Activated T-helper 2 cell treated with anti-CD3 and anti-CD28 coated beads, Interferon-gamma antibody, Interleukin-2, Interleukin-4, amounts not matched to agents 10 μg/mL and 5 μg/mL and 100 μg/mL, durations not matched to agents 14 hours and 24 hours and 36 hours (primary cell): Measurements from ENCODE around the gene FBXO47. TPM values are rescaled to one million over a fixed set of nuclear protein-coding genes. Genes with fewer than 3 reads are reported as not detected.
"Not testable (repeated sequence)": the region's sequence is repeated elsewhere in the genome, so short reads cannot be mapped to it uniquely, and the experiment has no call there.

ENCODE experiments used
- DNase-seq: peaks from one replicate; pipeline ENCODE4 v3.0.0; 2021; ENCODE audit warnings: low spot score
- H3K27ac Mint-ChIP-seq: one replicate; pipeline ENCODE4 v1.8.0; 2021; ENCODE audit warnings: mixed read lengths
- H3K27me3 Mint-ChIP-seq: one replicate; pipeline ENCODE4 v1.8.0; 2021; ENCODE audit warnings: low read depth, mixed read lengths
- H3K36me3 Mint-ChIP-seq: one replicate; pipeline ENCODE4 v1.8.0; 2021; ENCODE audit warnings: low read depth, mixed read lengths
- H3K4me1 Mint-ChIP-seq: one replicate; pipeline ENCODE4 v1.8.0; 2021; ENCODE audit warnings: low read depth, mixed read lengths
- H3K4me3 Mint-ChIP-seq: one replicate; pipeline ENCODE4 v1.8.0; 2021; ENCODE audit warnings: low read depth, mild to moderate bottlenecking, moderate library complexity, mixed read lengths
- H3K9me3 Mint-ChIP-seq: one replicate; pipeline ENCODE4 v1.8.0; 2021; ENCODE audit warnings: mixed read lengths
- intact Hi-C: fragments of 100-400 bp; cut with micrococcal nuclease; formaldehyde crosslinking; loops from one replicate; pipeline ENCODE4 v1.15.1; 2023
- total RNA-seq: library from RNA; stranded (reverse); gene quantifications from 2 replicates; pipeline ENCODE4 v1.2.3, GENCODE V29; 2022

The FBXO47 gene
- total RNA-seq, 1 donor from 2014 or later: not detected

GRCh38 chr17:38916771-38917170 lies 50.4 kb downstream of the FBXO47 start:
- H3K4me3 Mint-ChIP-seq: no peak overlapping the region
- peak overlapping the region; percentile 31 for H3K27ac Mint-ChIP-seq
- H3K27me3 Mint-ChIP-seq: no peaks in the 10 kb centered on the region
- intact Hi-C loops: no loop called here
- peaks cover 3% of the 10 kb centered on the region for H3K4me1 Mint-ChIP-seq
- peaks cover 48% of the 10 kb centered on the region for H3K36me3 Mint-ChIP-seq
- DNase-seq: no peak
- no peaks in the 10 kb centered on the region for H3K9me3 Mint-ChIP-seq

DNA sequence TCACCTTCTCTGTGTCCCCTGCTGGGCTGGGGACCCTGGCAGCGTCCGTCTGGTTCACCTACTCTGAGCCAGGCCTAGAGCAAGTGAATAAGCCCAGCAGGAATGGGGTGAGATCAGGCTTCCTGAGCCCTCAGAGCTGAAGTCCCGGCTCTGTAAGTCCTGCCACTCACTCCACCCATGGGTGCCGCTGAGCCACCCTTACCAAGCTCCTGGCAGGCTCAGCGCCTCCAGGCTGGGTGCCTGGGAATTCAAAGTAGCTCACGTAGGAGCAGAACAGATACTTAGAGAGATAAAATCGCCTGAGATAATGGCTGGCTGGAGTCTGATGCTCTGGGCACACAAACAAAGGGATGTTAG lies 51.6 kb downstream of the FBXO47 start:
- no peak overlapping the region for H3K4me3 Mint-ChIP-seq
- intact Hi-C loops: no loop called here
- H3K36me3 Mint-ChIP-seq: peaks cover 55% of the 10 kb centered on the region
- no peak for DNase-seq
- no peaks in the 10 kb centered on the region for H3K27me3 Mint-ChIP-seq
- H3K9me3 Mint-ChIP-seq: no peaks in the 10 kb centered on the region
- peaks cover 3% of the 10 kb centered on the region for H3K4me1 Mint-ChIP-seq
- no peak overlapping the region for H3K27ac Mint-ChIP-seq

DNA sequence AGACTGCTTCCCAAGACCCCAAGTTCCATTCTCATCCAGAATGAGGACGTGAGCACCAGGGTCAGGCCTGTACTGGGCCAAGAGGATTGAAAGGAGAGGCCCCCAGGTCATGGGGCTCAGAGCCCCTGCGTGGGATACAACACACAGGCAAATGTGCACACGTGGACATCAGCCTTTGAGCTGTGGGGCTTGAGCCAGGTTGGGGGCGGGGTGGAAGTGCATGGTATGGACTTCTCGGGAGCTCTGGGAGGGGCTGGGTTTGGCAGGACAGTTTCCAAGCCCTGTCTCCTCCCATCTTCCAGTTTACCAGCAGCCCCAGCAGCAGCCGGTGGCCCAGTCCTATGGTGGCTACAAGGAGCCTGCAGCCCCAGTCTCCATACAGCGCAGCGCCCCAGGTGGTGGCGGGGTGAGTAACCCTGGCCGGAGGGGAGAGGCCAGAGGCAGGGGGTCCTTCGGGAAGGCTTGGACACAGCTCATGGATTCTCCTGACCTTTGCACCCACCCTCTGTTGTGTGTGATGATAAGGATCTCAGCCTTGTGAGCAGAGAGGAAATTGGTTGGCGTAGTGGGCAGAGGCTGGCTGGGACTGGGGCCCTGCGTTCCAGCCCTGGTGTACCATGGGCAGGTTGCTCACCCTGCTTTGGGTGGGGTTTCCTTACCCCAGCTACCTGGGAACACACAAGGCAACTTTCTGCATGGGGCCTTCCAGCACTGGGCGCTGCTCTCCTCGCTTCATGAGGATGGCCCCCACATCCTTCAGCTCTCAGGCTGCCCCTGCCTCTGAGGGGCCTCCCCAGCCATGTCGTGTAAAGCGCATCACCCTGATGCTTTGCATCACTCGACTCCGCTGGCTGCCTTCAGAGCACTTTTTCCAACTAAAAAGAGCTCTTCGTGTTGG lies 52.2 kb downstream of the FBXO47 start:
- intact Hi-C loops: no loop called here
- H3K36me3 Mint-ChIP-seq: peaks cover 50% of the 10 kb centered on the region
- no peak overlapping the region for H3K4me3 Mint-ChIP-seq
- no peak overlapping the region for H3K27ac Mint-ChIP-seq
- no peak for DNase-seq
- no peaks in the 10 kb centered on the region for H3K27me3 Mint-ChIP-seq
- H3K4me1 Mint-ChIP-seq: peaks cover 3% of the 10 kb centered on the region
- H3K9me3 Mint-ChIP-seq: no peaks in the 10 kb centered on the region

DNA sequence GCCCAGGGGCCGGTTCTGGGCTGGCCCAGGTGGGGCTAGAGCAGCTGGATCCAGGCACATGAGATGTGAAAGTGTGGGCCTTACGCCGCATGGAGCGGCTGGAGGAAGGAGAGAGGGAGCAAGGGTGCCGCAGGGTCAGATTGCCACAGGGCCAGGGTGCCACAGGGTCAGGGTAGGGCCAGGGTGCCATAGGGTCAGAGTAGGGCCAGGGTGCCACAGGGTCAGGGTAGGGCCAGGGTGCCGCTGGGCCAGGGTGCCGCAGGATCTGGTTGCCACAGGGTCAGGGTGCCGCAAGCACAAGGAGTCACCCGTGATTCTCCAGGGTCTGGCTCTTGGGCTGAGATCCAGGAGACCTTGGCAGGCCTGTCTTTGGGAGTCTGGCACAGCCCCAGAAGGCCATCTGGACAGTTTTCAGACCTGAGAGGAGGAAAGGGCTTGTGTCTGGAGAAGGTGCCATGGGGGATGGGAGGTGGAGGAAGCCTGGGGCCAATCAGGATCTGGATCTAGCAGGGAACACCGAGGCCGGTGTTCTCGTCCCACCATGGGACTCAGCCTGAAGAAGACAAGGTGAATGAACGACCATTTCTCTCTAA lies 54.9 kb downstream of the FBXO47 start:
- H3K9me3 Mint-ChIP-seq: no peaks in the 10 kb centered on the region
- H3K4me1 Mint-ChIP-seq: peaks cover 2% of the 10 kb centered on the region

DNA sequence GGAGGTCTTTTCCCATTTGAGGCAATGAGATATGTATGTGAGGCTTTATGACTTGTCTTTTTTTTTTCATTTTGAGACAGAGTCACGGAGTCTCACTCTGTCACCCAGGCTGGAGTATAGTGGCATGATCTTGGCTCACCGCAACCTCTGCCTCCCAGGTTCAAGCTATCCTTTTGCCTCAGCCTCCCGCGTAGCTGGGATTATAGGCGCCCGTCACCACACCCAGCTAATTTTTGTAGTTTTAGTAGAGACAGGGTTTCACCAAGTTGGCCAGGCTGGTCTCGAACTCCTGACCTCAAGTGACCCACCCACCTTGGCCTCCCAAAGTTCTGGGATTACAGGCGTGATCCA lies 55.5 kb downstream of the FBXO47 start:
- H3K27me3 Mint-ChIP-seq, DNase-seq, H3K9me3 Mint-ChIP-seq, H3K27ac Mint-ChIP-seq, H3K4me1 Mint-ChIP-seq, intact Hi-C loops, H3K4me3 Mint-ChIP-seq: not testable (repeated sequence)
- H3K36me3 Mint-ChIP-seq: peaks cover 31% of the 10 kb centered on the region

More for the DNA sequence above, 54.9 kb downstream of the FBXO47 start:
- H3K36me3 Mint-ChIP-seq: peaks cover 34% of the 10 kb centered on the region
- no peak for DNase-seq
- no peak overlapping the region for H3K4me3 Mint-ChIP-seq
- H3K27me3 Mint-ChIP-seq: no peaks in the 10 kb centered on the region
- no peak overlapping the region for H3K27ac Mint-ChIP-seq
- intact Hi-C loops: no loop called here

DNA sequence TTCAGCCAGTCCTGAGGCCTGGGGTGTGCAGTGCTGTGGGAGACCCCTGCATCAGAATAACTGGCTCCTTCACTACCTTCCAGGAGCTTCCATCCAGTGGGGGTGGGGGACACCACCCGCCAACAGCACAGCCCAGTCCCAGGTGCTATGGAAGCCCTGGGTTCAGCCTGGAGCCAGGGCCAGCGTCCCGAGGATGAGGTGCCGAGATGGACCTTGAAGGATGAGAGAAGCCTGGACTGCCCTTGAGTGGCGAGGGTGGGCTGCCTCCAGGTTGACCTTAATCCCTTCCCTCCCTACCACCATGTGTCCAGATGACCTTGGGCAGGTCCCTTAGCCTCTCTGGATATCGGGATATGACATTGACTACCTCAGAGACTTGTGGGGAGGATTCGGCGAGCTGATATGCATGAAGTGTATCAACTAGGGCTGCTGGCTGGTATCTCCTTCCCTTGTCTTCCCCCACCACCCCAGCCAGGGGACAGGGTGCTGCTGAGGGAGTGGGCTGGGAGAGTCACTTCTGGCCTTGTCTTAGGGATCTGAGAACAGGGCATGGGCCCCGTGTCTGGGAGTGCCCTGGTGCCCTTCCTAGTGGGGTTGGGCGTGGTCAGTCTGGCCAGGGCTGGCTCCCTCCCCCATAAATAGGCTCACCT lies 56.0 kb downstream of the FBXO47 start:
- peaks cover 31% of the 10 kb centered on the region for H3K36me3 Mint-ChIP-seq

DNA sequence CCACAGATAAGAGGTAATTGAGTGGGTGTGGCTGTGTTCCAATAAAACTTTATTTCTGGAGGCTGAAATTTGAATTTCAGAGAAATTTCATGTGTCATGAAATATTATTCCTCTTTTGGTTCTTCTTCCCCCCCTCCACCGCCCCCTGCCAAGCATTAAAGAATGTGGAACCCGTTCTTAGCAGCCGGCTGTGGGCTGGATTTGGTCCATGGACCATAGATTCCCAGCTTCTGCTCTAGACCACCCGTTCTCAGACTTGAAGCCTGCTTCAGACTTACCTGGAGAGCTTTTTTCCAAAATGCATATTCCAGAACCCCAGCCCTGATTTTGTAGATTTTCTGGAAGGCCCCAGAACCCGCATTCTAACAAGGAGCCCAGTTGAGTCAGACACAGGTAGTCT lies 56.9 kb downstream of the FBXO47 start:
- Mint-ChIP-seq H3K4me1 (no peaks in the 10 kb centered on the region), H3K4me3 (no peak overlapping the region), H3K9me3 (no peaks in the 10 kb centered on the region), H3K36me3 (peaks cover 26% of the 10 kb centered on the region), H3K27me3 (no peaks in the 10 kb centered on the region), H3K27ac (no peak overlapping the region)
- no peak for DNase-seq
- intact Hi-C loops: no loop called here

More for the DNA sequence above, 56.0 kb downstream of the FBXO47 start:
- no peaks in the 10 kb centered on the region for H3K27me3 Mint-ChIP-seq
- DNase-seq: no peak
- peak overlapping the region; percentile 12 for H3K27ac Mint-ChIP-seq
- H3K4me3 Mint-ChIP-seq: no peak overlapping the region
- no peaks in the 10 kb centered on the region for H3K9me3 Mint-ChIP-seq
- intact Hi-C loops: no loop called here
- H3K4me1 Mint-ChIP-seq: peaks cover 2% of the 10 kb centered on the region

- intact Hi-C loops: no loop called here
- H3K27ac Mint-ChIP-seq: no peak overlapping the region
- no peak overlapping the region for H3K4me3 Mint-ChIP-seq
- H3K4me1 Mint-ChIP-seq: no peaks in the 10 kb centered on the region
- no peaks in the 10 kb centered on the region for H3K9me3 Mint-ChIP-seq
- no peaks in the 10 kb centered on the region for H3K27me3 Mint-ChIP-seq
- H3K36me3 Mint-ChIP-seq: peaks cover 34% of the 10 kb centered on the region
- DNase-seq: no peak
Measured at GRCh38 chr17:38908676-38909181, 58.5 kb downstream of the FBXO47 start.

DNA sequence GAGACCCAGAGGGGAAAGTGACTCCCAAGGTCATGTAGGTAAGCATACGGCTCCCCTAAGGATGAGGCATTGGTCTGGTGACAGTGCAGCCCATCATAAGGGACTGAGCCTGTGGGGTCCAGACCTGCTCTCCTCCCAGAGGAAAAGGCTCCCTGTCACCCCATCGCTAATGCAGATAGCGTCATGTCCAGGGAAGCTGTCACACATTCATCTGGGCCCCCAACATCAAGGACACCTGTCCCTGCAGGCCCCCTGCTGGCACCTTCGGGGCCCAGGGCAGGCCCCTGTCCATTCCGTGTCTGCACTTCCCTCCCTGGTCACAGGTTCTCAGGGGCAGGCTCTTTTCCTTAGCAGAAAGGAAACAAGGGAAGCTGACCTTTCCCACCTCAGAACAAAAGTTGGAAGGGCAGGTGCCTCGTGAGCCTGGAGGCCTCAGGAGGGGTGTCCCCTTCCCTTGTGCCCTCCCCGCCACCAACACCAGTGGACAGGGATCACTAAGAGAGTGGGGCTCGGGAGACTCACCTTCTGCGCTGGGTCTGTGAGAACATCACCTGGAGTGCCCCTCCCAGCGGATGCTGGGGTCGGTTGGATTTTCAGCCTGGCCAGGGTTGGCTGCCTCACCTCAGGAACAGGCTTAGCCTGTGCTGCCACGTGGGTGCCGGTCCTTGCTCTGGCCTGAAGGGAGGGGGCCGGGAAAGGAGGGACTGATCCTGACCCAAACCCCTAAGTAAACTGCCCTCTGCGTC lies 59.1 kb downstream of the FBXO47 start:
- Mint-ChIP-seq H3K27ac (no peak overlapping the region), H3K27me3 (no peaks in the 10 kb centered on the region), H3K9me3 (no peaks in the 10 kb centered on the region), H3K4me3 (no peak overlapping the region), H3K4me1 (peaks cover 6% of the 10 kb centered on the region), H3K36me3 (peaks cover 41% of the 10 kb centered on the region)
- DNase-seq: no peak
- intact Hi-C loops: no loop called here

DNA sequence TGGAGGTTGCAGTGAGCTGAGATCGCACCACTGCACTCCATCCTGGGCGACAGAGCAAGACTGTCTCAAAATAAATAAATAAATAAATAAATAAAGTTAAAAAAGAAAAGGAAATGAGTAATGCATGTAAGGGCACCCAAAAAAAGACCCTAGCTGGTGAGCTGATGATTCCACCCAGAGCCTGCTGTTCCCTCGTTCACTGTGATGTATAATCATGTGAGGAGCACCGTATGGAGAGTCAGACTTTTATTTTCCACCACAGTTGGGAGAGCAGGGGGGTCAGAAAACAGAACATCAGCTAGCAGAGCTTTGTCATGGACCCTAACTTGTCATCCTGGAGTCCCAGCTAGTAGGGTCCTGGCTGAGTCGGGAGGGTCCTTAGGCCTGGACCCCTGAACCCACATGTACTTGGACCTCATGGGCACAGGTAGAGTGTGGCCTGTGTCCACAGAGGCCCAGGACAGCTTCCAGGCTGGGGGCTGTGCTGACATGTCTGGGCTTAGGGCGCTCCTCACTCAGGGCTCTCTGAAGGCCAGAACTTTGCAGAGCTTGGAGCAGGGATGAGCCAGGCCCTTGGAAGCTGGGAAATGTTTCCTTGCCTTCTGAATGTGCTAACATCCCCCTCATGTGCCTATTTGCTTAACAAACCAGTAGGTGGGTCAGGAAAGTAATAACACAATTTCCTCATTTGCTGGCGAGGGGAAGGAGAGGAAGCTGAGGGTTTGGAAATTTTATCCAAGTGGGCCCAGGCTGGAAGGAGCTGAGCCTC lies 60.6 kb downstream of the FBXO47 start:
- DNase-seq: no peak
- H3K27ac Mint-ChIP-seq: no peak overlapping the region
- no peaks in the 10 kb centered on the region for H3K9me3 Mint-ChIP-seq
- H3K36me3 Mint-ChIP-seq: peaks cover 45% of the 10 kb centered on the region
- no peak overlapping the region for H3K4me3 Mint-ChIP-seq
- peaks cover 8% of the 10 kb centered on the region for H3K4me1 Mint-ChIP-seq
- intact Hi-C loops: no loop called here
- no peaks in the 10 kb centered on the region for H3K27me3 Mint-ChIP-seq

DNA sequence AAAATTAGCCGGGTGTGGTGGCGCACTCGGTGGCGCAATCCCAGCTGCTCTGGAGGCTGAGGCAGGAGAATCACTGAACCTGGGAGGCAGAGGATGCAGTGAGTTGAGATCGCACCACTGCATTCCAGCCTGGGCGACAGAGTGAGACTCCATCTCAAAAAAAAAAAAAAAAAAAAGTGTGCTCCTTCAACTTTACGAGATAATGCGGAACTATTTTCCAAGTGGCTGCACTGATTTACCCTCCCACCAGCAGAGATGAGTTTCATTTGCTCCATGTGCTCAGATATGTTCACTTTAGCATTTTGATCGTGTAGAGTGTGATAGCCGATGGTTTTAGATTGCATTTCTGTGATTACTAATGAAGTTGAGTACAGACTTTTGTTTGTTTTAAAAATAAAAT lies 61.8 kb downstream of the FBXO47 start:
- no peaks in the 10 kb centered on the region for H3K9me3 Mint-ChIP-seq
- peaks cover 49% of the 10 kb centered on the region for H3K36me3 Mint-ChIP-seq
- H3K27me3 Mint-ChIP-seq: no peaks in the 10 kb centered on the region
- H3K4me3 Mint-ChIP-seq: no peak overlapping the region
- H3K4me1 Mint-ChIP-seq: peaks cover 16% of the 10 kb centered on the region
- no peak for DNase-seq
- H3K27ac Mint-ChIP-seq: peak overlapping the region; percentile 12
- intact Hi-C loops: no loop called here

DNA sequence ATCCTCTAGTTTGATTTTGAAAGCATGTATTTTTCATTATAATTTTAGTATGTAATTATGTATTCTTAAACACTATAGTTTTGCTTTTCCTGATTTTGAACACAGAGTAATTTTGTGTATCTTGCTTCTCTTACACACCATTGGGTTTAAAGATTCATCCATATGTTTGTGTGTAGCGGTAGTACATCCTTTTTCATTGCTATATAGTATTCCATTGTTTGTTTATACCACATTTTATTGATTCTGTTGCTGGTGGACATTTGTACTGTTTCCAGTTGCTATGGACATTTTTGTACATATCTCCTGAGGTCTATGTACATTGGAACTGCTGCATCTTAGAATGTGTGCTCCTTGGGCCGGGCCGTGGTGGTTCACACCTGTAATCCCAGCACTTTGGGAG lies 62.3 kb downstream of the FBXO47 start:
- intact Hi-C loops: no loop called here
- H3K4me1 Mint-ChIP-seq: peaks cover 16% of the 10 kb centered on the region
- no peak overlapping the region for H3K27ac Mint-ChIP-seq
- H3K9me3 Mint-ChIP-seq: no peaks in the 10 kb centered on the region
- H3K36me3 Mint-ChIP-seq: peaks cover 47% of the 10 kb centered on the region
- no peak for DNase-seq
- H3K27me3 Mint-ChIP-seq: no peaks in the 10 kb centered on the region
- no peak overlapping the region for H3K4me3 Mint-ChIP-seq
